ENCODE measurements around the gene CRELD2.
"Not testable (repeated sequence)": the region's sequence is repeated elsewhere in the genome, so short reads cannot be mapped to it uniquely, and the experiment has no call there.

CRELD2 gene

DNA sequence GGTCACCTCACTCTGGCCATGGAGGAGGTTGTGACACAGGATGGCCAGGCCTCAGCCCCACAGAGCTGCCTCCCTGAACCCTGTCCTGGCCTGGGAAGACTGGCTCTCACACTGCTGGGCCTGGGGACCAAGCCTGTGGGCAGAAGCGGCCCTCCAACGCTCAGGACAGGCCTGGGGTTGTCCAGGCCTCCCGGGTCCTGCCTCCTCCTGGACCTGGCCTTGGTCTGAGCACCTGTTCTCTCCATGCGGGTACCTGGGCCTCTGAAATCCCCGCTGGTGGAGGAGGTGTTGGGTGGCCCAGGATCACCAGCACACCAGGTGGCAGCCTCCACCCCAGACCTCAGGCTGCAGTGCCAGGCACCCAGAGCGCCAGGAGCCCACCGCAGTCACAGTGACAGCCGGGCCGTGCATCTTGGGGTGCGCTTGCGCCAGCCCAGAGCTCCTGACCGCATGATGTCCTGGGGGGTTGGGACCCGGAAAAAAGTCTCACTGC, 26.0 kb downstream of the CRELD2 start:
- DNase-seq (ENCODE audit: insufficient read length) (no peak), FAIRE-seq (peak; percentile 5)
- TF ChIP-seq POLR2A (IDR thresholded peaks at IDR 0.05; ENCODE audit: low read depth, low read length), result no peak
- no peak for TF ChIP-seq POLR2AphosphoS5 (IDR thresholded peaks at IDR 0.05; ENCODE audit: low read depth, low read length)
- no peak for TF ChIP-seq TAF1 (IDR thresholded peaks at IDR 0.05; ENCODE audit: borderline replicate concordance, low read depth, low read length)

DNA sequence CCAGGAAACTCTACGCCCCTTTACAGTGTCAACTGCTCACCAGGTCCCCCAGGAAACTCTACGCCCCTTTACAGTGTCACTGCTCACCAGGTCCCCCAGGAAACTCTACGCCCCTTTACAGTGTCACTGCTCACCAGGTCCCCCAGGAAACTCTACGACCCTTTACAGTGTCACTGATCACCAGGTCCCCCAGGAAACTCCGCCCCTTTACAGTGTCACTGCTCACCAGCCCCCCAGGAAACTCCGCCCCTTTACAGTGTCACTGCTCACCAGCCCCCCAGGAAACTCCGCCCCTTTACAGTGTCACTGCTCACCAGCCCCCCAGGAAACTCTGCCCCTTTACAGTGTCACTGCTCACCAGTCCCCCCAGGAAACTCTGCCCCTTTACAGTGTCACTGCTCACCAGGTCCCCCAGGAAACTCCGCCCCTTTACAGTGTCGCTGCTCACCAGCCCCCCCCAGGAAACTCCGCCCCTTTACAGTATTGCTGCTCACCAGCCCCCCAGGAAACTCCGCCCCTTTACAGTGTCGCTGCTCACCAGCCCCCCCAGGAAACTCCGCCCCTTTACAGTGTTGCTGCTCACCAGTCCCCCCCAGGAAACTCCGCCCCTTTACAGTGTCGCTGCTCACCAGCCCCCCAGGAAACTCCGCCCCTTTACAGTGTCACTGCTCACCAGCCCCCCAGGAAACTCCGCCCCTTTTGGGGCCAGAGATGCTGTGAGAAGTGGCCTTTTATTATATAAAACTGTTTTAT, 26.8 kb downstream of the CRELD2 start:
- peak; percentile 91 for FAIRE-seq

DNA sequence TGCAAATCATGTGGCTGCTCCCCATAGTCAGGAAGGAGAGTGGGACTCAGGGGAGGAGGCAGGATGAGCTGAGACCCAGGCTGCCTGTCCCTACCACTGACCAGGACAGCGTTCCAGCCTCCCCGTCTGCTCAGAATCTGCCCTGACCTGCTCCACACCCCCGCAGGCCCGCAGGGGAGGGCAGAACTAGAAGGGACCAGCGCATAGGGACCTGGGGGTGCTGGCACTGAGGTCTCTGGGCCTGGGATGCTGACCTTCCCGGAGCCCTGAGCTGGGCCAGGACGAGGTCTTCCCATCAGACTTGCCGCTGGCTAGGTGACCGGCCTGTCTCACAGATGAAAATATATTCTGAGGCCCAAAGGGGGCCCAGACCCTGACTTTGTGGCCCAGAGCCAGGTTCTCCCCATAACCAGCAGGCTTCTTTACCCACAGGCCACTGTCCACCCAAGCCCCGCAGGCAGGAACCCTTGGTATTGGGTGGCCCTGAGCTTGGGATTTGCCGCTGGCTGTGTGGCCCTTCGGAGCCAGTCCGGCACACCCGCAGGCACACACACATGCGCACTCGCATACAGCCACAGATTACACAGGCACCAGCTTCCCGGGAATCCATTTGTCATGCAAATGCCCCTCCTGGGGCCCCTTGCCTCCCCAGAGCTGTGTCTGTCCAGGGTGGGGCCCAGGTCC, 28.3 kb downstream of the CRELD2 start:
- DNase-seq (ENCODE audit: insufficient read length) (no peak), FAIRE-seq (no peak)
- no peak for TF ChIP-seq POLR2A (IDR thresholded peaks at IDR 0.05; ENCODE audit: low read depth, low read length)
- TF ChIP-seq POLR2AphosphoS5 (IDR thresholded peaks at IDR 0.05; ENCODE audit: low read depth, low read length), result no peak
- no peak for TF ChIP-seq TAF1 (IDR thresholded peaks at IDR 0.05; ENCODE audit: borderline replicate concordance, low read depth, low read length)

More for the DNA sequence above, 26.8 kb downstream of the CRELD2 start:
- DNase-seq (ENCODE audit: insufficient read length), result not testable (repeated sequence)

DNA sequence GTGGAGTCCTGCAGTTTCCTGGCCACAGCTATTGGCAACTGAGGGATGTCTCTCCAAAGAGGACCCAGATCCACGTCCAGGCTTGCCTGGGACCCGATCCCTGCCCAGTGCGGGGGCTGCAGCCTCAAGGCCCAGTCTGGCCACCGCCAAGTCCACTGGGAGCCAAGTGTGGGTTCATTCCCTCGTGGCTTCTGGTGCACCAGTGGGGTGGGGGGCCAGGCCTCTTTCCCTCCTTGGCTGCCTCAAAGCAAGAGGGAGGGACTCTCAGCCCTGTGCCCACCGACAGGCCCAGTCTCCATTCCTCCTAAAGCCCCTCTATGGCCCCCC, 28.8 kb downstream of the CRELD2 start:
- no peak for DNase-seq (ENCODE audit: insufficient read length)
- no peak for TF ChIP-seq TAF1 (IDR thresholded peaks at IDR 0.05; ENCODE audit: borderline replicate concordance, low read depth, low read length)
- TF ChIP-seq POLR2A (IDR thresholded peaks at IDR 0.05; ENCODE audit: low read depth, low read length), result no peak
- TF ChIP-seq POLR2AphosphoS5 (IDR thresholded peaks at IDR 0.05; ENCODE audit: low read depth, low read length), result no peak
- FAIRE-seq, result no peak

DNA sequence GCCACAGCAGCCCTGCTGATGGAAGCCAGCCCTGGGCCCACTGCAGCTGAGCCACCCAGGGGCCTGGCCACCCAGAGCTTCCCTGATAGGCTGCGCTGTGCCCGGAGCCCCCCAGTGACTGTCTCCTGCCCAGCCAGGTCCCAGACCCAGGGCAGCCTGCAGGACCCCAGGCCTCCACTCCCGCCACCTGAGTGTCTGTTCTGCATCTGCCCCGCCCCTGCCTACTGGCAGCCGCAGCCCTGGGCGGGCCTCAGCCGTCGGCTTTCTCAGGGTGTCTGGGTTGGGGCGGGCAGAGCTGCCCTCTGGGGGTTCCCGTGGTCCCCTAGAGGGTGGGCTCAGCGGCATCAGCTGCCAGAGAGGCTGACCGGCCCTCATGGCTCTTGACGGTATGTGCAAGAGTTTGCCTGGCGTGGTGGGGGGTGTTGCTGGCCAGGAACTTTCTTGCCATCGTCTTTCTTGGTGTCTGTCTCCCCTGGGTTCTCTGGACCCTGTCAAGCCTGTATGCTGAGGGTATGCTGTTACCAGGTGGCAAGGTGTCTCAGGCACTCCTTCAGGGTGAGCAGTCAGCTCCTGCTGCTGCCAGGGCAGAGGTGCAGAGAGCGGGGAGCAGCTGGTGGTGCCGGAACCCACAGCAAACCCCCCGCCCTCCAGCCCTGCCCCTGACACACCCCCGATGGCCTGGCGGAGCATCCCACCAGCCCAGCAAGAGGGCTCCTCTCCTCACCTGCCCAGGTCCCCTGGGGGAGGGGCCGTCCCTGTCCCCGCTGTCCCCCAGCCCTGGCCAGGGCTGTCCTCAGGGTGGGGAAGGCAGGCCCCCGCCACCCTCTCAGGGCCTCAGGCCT, 29.9 kb downstream of the CRELD2 start:
- FAIRE-seq, result no peak
- TF ChIP-seq POLR2A (IDR thresholded peaks at IDR 0.05; ENCODE audit: low read depth, low read length) (no peak), POLR2AphosphoS5 (IDR thresholded peaks at IDR 0.05; ENCODE audit: low read depth, low read length) (no peak), TAF1 (IDR thresholded peaks at IDR 0.05; ENCODE audit: borderline replicate concordance, low read depth, low read length) (no peak)
- no peak for DNase-seq (ENCODE audit: insufficient read length)

DNA sequence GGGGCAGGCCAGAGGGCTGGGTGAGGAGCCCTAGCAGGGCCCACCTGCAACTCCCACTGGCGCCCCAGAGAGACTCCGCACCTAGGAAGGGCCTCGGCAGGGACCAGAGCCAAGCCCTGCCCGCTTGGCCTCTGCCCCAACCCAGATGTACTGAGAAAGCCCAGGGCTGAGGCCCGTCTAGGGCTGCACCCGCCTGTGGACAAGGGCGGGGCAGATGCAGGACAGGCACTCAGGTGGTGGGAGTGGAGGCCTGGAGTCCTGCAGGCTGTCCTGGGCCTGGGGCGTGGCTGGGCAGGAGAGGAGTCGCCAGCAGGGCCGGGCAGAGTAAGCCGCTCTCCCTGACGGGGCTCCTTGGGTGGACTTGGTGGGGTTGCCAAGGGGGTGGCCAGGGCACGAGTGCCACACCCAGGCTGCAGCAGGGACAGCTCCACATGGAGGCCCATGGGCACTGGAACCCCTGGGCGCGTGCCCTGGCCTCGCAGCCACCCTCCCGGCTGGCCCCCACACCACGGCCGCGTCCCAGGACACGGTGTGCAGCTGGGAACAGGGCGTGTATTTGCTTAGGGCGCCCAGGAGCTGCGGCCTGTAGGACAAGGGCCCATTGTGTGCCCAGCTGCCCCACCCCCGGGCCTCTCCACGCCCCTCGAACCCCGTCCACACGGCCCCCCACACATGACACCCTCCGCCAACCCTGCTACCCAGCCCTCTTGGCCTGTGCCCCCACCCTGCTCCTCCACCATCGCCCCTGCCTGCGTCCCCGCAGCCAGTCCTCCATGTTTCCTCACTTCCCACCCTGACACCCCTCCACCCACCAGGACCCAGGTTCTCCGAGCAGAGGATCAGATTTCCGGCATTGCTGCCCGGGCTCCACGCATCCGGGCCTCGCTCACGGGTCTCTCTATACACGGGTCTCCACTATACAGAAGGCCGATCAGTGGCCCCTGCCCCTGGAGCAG, 30.8 kb downstream of the CRELD2 start:
- no peak for FAIRE-seq
- TF ChIP-seq POLR2AphosphoS5 (IDR thresholded peaks at IDR 0.05; ENCODE audit: low read depth, low read length) (no peak), TAF1 (IDR thresholded peaks at IDR 0.05; ENCODE audit: borderline replicate concordance, low read depth, low read length) (no peak), POLR2A (IDR thresholded peaks at IDR 0.05; ENCODE audit: low read depth, low read length) (no peak)
- DNase-seq (ENCODE audit: insufficient read length), result no peak

DNA sequence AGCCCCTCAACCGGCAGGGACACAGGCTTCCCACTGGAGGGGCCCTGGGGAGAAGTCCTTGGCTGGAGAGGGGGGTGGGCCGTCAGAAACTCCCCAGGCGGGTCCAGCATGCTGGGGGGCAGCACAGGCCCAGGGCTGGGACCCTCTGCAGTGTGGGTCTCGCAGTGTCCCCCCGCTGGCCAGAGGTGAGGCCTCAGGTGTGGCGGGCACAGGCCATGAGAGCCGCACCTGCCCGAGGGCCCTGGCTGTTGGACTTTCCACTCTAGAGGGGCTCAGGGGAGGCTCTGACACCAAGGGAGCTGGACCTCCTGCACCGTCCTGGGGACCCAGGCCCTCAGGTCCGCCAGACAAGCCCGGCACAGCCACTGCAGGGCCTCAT, 31.5 kb downstream of the CRELD2 start:
- no peak for TF ChIP-seq POLR2A (IDR thresholded peaks at IDR 0.05; ENCODE audit: low read depth, low read length)
- no peak for TF ChIP-seq POLR2AphosphoS5 (IDR thresholded peaks at IDR 0.05; ENCODE audit: low read depth, low read length)
- TF ChIP-seq TAF1 (IDR thresholded peaks at IDR 0.05; ENCODE audit: borderline replicate concordance, low read depth, low read length), result no peak
- FAIRE-seq (no peak), DNase-seq (ENCODE audit: insufficient read length) (no peak)

DNA sequence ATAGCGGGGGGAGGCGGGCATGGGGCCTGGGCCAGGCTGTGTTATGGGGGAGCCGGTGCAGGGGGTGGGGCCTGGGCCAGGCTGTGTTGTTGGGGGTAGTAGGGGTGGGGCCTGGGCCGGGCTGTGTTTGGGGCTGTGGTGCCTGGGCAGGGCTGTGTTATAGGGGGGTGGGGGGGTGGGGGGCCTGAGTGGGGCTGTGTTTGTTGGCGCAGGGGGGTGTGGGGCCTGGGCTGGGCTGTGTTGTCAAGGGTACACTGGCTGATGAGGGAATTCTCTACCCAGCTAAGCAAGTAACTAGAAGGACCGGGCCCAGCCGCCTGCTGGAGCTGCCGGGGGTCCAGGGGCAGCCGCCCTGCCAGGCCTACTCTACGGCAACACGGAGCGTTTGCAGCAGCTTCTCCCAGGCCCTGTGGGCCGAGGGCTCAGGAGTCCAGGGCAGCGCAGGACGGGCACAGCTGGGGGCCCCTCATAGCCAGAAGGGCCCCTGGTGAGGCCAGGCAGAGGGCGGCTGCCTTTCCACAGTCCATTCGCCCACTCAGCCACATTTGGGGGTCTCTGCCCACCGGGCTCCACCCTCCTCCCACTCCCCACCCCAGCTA, 32.1 kb downstream of the CRELD2 start:
- DNase-seq (ENCODE audit: insufficient read length) (no peak), FAIRE-seq (no peak)
- TF ChIP-seq POLR2A (IDR thresholded peaks at IDR 0.05; ENCODE audit: low read depth, low read length) (no peak), POLR2AphosphoS5 (IDR thresholded peaks at IDR 0.05; ENCODE audit: low read depth, low read length) (no peak), TAF1 (IDR thresholded peaks at IDR 0.05; ENCODE audit: borderline replicate concordance, low read depth, low read length) (no peak)

DNA sequence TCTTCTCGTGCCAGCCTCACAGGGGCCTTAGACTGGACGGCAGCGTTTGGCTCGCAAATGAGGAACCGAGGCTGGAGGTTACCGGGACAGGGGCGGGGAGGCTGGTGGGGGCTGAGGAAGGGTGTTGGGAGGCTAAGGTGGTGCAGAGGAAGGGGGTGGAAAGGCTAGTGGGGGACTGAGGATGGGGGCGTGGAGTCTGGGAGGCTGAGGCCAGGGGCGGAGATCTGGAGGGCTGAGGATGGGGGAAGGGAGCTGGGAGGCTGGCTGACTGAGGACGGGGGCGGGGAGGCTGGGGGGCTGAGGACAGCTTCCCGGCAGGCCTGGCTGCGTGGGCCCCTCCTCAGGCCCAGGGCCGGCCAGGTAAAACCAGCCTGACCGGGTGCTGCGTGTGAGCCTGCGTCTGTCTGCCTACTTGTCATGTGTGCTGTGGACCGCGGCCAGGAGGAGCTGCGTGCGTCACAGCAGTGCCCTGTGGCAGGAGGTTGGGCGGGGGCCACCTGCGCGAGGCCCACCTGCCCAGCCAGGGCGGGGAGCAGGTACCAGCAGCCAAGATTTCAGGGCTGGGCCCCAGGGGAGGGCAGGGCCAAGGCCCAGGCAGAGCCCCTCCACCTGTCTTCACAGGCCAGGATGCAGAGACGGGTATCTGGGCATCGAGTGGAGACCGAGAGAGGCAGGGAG, 32.7 kb downstream of the CRELD2 start:
- TF ChIP-seq TAF1 (IDR thresholded peaks at IDR 0.05; ENCODE audit: borderline replicate concordance, low read depth, low read length) (no peak), POLR2AphosphoS5 (IDR thresholded peaks at IDR 0.05; ENCODE audit: low read depth, low read length) (no peak), POLR2A (IDR thresholded peaks at IDR 0.05; ENCODE audit: low read depth, low read length) (no peak)
- no peak for FAIRE-seq
- no peak for DNase-seq (ENCODE audit: insufficient read length)

DNA sequence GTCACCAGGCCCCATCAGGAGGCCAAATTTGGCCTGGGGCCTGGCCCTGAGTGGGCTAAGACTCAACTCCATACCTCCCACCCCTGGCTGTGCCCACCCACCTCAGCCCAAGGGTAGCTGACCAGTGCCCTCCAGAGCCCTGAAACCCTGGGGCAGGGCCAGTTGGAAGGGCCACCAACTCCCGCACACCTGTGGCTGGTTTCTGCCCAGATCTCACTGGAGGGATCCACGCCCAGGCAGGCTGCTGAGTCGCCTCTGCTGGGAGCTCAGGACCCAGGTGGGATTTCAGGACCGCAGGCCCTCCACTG, 33.2 kb downstream of the CRELD2 start:
- no peak for FAIRE-seq

More for the DNA sequence above, 33.2 kb downstream of the CRELD2 start:
- no peak for TF ChIP-seq POLR2AphosphoS5 (IDR thresholded peaks at IDR 0.05; ENCODE audit: low read depth, low read length)
- no peak for TF ChIP-seq TAF1 (IDR thresholded peaks at IDR 0.05; ENCODE audit: borderline replicate concordance, low read depth, low read length)
- no peak for TF ChIP-seq POLR2A (IDR thresholded peaks at IDR 0.05; ENCODE audit: low read depth, low read length)
- no peak for DNase-seq (ENCODE audit: insufficient read length)

Data from GM12892 (cell line).